NCI-H2107 treated with DMSO at 0.1 percent for 48 hours (cell line): ENCODE data around the gene ABHD17A.
A peak's percentile ranks its signal among the peaks of the same experiment; 100 is the strongest.

Experiments
- DNase-seq: peaks from one replicate; lab custom pipeline; 2025; ENCODE audit not compliant: unreplicated experiment; lab: John Stamatoyannopoulos, UW

Gene ABHD17A

DNA sequence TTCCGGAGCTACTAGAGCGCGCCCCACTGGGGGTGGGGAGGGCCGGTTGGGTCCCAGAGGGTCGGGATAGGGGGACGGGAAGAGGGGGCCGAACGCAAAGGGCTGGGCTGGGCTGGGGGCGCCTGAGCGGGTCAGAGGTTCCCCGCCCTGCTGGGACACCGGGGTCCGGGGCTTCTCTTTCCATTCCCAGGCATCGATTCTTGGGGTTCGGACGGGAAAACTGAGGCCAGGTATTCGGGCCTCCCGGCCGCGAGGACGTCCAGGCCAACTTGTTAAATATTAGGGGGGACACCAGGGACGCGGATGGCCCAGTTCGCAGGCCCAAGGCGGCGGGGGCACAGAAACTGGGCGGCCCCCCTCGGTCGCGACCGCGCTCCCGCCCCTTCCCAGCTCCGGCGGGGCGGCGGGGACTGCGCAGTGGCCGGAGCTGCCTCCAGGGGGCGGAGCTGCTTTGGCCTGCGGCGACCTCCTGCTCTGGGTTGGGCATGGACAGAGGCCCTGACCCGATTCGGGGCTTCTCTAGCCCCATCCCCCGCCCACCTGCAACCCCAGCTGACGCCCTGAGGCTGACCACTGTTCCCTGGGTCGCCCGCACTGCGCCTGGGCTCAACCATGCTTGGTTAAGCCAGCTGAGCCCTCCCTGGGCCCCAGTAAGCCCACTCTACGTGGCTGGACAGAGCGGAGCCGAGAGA lies 20.7 kb downstream of the ABHD17A start:
- peak; percentile 15 for DNase-seq

GRCh38 chr19:1863638-1864479 lies 21.4 kb downstream of the ABHD17A start:
- peak; percentile 48 for DNase-seq

DNA sequence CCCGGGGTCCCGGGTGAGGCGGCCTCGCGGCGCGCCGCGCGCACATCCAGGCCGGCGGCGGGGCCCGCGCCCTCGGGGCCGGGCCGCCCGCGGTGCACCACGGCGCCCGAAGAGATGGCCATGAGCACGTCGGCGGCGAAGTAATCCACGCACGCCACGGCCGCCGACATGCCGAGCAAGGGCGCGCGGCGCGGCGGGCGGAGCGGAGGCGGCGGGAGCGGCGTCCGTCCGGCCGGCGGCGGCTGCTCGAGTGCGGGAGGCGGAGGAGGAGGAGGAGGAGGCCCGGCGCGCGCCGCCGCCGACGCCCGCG lies 22.0 kb downstream of the ABHD17A start, which contains the start of gene KLF16:
Gene KLF16, minus strand, starts transcription at position 252 of the 310 bp plus-strand sequence. Its CDS starts 82 bp downstream, at position 170.
- no peak for DNase-seq

GRCh38 chr19:1862424-1863327 lies 22.6 kb downstream of the ABHD17A start:
- no peak for DNase-seq

DNA sequence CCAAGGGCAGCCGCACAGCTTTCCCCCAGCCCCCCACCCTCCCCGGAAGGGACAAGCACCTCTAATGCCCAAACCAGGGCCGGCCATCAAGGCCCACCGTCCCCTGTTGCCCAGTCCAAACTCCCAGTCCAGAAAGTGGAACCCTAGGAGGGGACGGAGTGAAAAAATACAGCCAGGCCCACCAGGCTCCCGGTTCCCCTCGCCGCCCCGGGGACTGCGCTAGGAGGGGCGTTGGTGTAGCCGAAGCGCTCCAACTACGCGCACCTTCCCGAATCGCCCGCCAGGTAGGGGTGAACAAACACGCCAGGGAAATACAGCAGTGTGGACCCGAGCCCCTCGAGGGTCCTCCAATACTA lies 23.2 kb downstream of the ABHD17A start:
- no peak for DNase-seq

DNA sequence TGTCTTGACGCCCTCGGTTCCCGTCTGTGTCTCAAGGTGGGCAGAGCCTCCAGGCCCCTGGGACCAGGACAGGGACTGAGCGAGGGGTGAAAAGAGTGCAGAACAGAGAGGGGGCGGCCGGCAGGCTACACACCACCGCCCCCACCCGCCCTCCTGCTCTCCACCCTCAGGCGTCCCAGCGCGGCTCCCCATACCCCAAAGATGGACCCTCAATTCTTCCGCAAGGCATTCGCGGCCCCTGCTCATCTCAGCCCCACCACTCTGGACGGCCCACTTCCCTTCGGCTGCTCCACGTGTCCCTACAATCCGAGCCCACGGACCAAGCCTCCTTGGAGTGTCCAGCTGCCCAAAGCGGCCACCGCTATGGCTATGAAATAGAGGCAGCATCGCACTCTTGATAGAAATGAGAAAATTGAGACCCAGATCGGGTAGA lies 23.7 kb downstream of the ABHD17A start:
- DNase-seq = no peak

DNA sequence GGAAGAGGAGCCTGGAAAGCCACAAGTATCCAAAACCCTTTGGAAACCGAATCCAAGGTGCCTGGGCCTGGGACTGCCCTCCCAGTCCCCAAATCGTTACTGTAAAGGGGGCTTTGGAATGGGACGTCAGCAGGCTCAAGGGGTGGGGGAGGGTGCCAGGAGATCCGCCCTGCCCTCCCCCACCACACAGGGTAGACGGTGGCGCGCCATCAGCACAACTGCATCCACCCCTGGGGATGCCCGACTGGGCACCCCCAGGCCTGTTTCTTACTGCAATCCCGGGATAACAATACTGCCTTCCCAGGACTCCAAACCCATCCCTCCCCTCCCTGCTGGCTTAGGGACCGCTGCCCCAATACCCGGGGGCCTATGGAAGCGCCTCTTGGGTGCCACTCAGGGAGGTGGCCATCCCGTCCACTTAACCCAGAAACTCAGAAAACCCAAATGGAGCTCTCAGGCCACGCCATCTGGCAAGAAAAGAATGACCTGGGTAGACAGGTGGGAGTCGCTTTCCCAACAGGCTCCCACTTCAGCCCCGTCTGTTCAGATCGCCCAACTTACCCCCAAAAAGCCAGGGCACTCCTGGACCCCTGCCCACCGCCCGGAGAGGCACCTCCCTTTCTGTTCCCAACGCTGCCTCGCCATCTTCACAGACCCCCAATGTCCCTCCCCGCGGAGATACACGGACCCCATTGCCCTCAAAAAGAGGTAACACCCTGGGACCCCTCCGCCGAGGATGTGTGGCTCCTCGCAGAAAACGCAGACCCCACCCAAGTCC lies 24.3 kb downstream of the ABHD17A start:
- DNase-seq = no peak

DNA sequence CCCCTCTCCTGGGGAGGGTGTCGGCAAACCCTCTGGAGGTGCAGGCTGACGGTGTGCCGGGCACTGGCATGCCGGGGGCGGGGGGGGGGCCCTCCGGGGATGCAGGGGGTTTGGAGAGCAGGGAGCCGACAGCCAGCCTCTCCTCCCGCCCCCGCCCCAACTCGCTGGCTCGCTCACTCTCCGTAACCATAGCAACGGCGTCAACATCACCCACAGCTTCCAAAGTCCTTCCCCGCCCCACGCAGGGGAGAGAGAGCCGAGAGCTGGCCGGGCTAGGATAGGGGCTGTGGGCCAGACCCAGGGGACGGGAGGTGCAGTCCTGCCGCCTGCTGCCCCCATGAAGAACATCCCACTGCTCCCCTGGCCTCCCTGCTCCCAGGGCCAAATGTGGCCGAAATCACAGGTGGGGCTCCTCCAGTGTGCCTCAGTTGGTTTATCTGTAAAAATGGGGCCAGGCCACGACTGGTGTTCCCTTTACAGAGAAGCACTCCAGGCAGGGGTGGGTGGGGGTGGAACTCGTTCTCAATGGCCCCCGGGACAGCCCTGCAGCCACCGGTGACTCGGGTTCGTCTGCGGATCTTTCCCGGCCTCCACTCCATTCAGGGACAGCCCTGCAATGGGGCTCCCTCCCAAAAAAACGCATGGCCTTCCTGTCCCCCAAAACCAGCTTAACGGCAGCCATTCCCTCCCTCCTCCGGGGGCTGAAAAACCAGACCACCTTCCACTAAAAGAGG lies 25.1 kb downstream of the ABHD17A start:
- DNase-seq = no peak

DNA sequence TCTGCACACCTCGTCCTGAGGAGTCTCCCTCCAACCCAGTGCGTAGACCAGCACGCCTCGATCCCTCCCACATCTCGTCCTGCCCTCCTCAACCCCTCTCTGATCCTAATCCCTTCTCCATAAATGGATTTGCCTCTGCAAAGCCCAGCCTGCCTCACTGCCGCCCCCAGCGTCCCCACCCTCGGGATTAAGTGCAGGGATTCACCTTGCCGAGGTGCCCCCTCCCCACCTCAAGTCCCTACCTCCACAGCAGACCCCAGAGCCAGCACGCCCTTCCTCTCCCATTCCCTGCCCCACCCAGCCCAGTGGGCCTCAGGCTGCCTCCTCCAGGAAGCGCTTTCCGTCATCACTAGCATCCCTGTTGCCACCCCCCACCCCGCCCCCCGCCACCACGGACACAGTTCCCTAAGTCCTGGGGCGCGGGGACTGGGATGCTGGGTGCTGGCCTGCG lies 25.9 kb downstream of the ABHD17A start:
- no peak for DNase-seq

GRCh38 chr19:1858412-1859081 lies 26.7 kb downstream of the ABHD17A start:
- DNase-seq = no peak

GRCh38 chr19:1857648-1858326 lies 27.5 kb downstream of the ABHD17A start:
- no peak for DNase-seq

GRCh38 chr19:1856698-1857603 lies 28.3 kb downstream of the ABHD17A start:
- DNase-seq = no peak

DNA sequence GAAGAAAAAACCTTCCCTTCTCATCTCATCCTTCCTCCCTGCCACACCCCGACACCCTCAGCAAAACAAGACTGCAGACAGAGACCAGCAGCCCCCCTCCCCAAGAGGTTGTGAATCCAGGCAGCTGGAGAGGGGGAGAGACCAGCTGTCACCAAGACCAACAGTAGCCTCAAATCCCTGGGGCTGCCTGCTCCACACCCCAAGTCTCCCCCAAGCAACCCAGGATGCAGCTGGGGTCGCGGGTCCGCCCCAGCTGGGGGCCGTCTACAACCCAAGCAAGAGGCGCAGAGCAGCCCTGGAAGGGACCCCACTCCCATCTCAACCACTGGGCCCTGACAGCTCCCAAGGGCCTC lies 29.0 kb downstream of the ABHD17A start:
- DNase-seq = no peak

- DNase-seq = no peak
Measured at GRCh38 chr19:1855828-1856255, 29.5 kb downstream of the ABHD17A start.

GRCh38 chr19:1855040-1855827 lies 30.1 kb downstream of the ABHD17A start:
- no peak for DNase-seq

DNA sequence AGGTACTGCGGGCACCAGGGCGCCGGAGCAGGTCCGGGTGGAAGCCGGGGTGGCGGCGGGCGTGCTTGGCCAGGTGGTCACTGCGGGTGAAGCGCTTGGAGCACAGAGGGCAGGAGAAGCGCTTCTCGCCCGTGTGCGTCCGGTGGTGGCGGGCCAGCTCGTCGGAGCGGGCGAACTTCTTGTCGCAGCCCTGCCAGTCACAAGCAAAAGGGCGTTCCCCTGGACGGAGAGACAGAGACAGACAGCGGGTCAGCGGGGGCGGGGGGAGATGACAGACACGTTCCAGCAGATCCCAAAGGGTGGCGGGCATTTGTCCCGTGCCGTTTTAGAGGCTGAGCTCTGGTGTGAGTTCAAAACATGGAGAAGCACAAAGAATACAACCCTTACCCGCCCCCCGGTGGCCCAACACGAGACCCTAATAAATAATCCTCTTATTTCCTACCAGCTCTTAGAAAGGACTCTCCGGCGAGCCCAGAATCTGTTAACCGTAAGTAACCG lies 30.7 kb downstream of the ABHD17A start:
- DNase-seq = no peak

DNA sequence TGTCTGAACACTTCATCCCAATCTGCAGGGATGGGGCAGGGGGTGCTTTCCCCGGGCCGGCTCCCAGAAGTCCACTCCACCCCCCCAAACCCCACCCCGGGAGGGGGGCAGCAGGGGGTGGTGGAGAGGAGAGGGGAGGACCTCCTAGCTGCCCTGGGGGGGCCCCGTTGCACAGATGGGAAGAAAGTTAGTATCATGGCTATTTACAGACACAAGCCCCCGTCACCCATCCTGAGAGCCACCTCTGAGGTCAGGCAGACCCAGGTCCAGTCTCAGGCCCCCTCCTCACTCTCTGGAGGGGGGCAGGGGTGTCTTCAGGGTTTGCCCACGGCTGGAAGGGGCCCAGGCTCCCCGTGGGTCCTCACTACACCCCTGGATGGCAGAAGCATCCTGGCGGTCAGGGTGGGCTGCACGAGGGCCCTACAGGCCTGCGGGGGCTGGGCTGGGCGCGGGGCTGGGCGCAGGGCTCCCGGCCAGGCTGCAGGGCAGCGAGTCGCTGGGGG lies 31.2 kb downstream of the ABHD17A start:
- DNase-seq = no peak
